PFSK-1 (cell line): ENCODE data around the gene MOCOS.

Source experiments
- FOXP2 ChIP-seq: optimal IDR thresholded peaks from 2 replicates; pipeline ENCODE3; 2011; ENCODE audit warnings: borderline replicate concordance, control low read depth, inconsistent platforms; ENCODE audit not compliant: insufficient read depth; ENCODE audit errors: extremely low read length, extremely low read depth
- POLR2AphosphoS5 ChIP-seq: IDR thresholded peaks from 2 replicates; pipeline ENCODE4 v1.6.1; 2012; ENCODE audit warnings: low read depth, mild to moderate bottlenecking, control low read depth, low read length, moderate library complexity
- REST ChIP-seq, 2 experiments: IDR thresholded peaks; 2 replicates each; pipeline versions ENCODE4 v1.6.1 to v1.8.0; 2011 to 2012; ENCODE audit warnings: low read depth in 2 of 2, low read length in 2 of 2, control low read depth in 1 of 2, inconsistent platforms in 1 of 2, mild to moderate bottlenecking in 1 of 2, moderate library complexity in 1 of 2; ENCODE audit not compliant: insufficient read depth in 1 of 2
- SIN3A ChIP-seq: IDR thresholded peaks from 2 replicates; pipeline ENCODE4 v1.6.1; 2012; ENCODE audit warnings: mild to moderate bottlenecking, low read length, moderate library complexity, borderline replicate concordance; ENCODE audit not compliant: insufficient read depth
- TAF1 ChIP-seq: IDR thresholded peaks from 2 replicates; pipeline ENCODE4 v1.6.1; 2012; ENCODE audit warnings: low read length, control low read depth, borderline replicate concordance; ENCODE audit not compliant: insufficient read depth

MOCOS gene

GRCh38 chr18:36214811-36215210 is 27.5 kb downstream of the MOCOS start:
- TF ChIP-seq SIN3A (no peak), FOXP2 (no peak), REST (IDR thresholded peaks at IDR 0.05; ENCODE audit: insufficient read depth in 1 of 2, low read depth in 2 of 2, low read length in 2 of 2) (no peak), TAF1 (no peak), POLR2AphosphoS5 (no peak)

- TF ChIP-seq TAF1 (no peak), FOXP2 (no peak), SIN3A (no peak), POLR2AphosphoS5 (no peak), REST (IDR thresholded peaks at IDR 0.05; ENCODE audit: insufficient read depth in 1 of 2, low read depth in 2 of 2, low read length in 2 of 2) (no peak)
Measured at GRCh38 chr18:36215577-36215976, 28.3 kb downstream of the MOCOS start.

- TF ChIP-seq SIN3A (no peak), TAF1 (no peak), REST (IDR thresholded peaks at IDR 0.05; ENCODE audit: insufficient read depth in 1 of 2, low read depth in 2 of 2, low read length in 2 of 2) (no peak), FOXP2 (no peak), POLR2AphosphoS5 (no peak)
Measured at GRCh38 chr18:36217348-36217747, 30.1 kb downstream of the MOCOS start.

- no peak for TF ChIP-seq TAF1
Measured at GRCh38 chr18:36229188-36229587, 41.9 kb downstream of the MOCOS start.

- TF ChIP-seq POLR2AphosphoS5 (no peak), TAF1 (no peak), FOXP2 (no peak), REST (IDR thresholded peaks at IDR 0.05; ENCODE audit: insufficient read depth in 1 of 2, low read depth in 2 of 2, low read length in 2 of 2) (no peak), SIN3A (no peak)
Measured at GRCh38 chr18:36241831-36242230, 54.5 kb downstream of the MOCOS start.

- TF ChIP-seq TAF1, result no peak
- TF ChIP-seq FOXP2, result no peak
- TF ChIP-seq POLR2AphosphoS5, result no peak
- TF ChIP-seq SIN3A, result no peak
- no peak for TF ChIP-seq REST (IDR thresholded peaks at IDR 0.05; ENCODE audit: insufficient read depth in 1 of 2, low read depth in 2 of 2, low read length in 2 of 2)
Measured at GRCh38 chr18:36247036-36247435, 59.7 kb downstream of the MOCOS start.
